Memory B cell (primary cell): ENCODE data around the gene WDR11.

ENCODE experiments used
- ATAC-seq: fragments of 150-1000 bp; cut with Tn5 transposase; 2 replicates; pipeline ENCODE4 v1.10.0; 2021; ENCODE audit warnings: low read depth, mild to moderate bottlenecking, moderate library complexity
- DNase-seq, 2 donors: peaks; one replicate each; pipeline ENCODE4 v3.0.0; 2022; ENCODE audit warnings: low spot score in 2 of 2
- H3K27ac Mint-ChIP-seq: one replicate; pipeline ENCODE4 v1.8.0; 2022; ENCODE audit warnings: mild to moderate bottlenecking, moderate library complexity, mixed read lengths
- H3K27me3 Mint-ChIP-seq: one replicate; pipeline ENCODE4 v1.8.0; 2022; ENCODE audit warnings: mixed read lengths
- H3K36me3 Mint-ChIP-seq: one replicate; pipeline ENCODE4 v1.8.0; 2022; ENCODE audit warnings: mild to moderate bottlenecking, mixed read lengths
- H3K4me1 Mint-ChIP-seq: one replicate; pipeline ENCODE4 v1.8.0; 2022; ENCODE audit warnings: mixed read lengths
- H3K4me3 Mint-ChIP-seq: one replicate; pipeline ENCODE4 v1.8.0; 2022; ENCODE audit warnings: mild to moderate bottlenecking, moderate library complexity, mixed read lengths
- H3K9me3 Mint-ChIP-seq: one replicate; pipeline ENCODE4 v1.8.0; 2022; ENCODE audit warnings: mixed read lengths

WDR11 gene, protein sequence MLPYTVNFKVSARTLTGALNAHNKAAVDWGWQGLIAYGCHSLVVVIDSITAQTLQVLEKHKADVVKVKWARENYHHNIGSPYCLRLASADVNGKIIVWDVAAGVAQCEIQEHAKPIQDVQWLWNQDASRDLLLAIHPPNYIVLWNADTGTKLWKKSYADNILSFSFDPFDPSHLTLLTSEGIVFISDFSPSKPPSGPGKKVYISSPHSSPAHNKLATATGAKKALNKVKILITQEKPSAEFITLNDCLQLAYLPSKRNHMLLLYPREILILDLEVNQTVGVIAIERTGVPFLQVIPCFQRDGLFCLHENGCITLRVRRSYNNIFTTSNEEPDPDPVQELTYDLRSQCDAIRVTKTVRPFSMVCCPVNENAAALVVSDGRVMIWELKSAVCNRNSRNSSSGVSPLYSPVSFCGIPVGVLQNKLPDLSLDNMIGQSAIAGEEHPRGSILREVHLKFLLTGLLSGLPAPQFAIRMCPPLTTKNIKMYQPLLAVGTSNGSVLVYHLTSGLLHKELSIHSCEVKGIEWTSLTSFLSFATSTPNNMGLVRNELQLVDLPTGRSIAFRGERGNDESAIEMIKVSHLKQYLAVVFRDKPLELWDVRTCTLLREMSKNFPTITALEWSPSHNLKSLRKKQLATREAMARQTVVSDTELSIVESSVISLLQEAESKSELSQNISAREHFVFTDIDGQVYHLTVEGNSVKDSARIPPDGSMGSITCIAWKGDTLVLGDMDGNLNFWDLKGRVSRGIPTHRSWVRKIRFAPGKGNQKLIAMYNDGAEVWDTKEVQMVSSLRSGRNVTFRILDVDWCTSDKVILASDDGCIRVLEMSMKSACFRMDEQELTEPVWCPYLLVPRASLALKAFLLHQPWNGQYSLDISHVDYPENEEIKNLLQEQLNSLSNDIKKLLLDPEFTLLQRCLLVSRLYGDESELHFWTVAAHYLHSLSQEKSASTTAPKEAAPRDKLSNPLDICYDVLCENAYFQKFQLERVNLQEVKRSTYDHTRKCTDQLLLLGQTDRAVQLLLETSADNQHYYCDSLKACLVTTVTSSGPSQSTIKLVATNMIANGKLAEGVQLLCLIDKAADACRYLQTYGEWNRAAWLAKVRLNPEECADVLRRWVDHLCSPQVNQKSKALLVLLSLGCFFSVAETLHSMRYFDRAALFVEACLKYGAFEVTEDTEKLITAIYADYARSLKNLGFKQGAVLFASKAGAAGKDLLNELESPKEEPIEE

DNA sequence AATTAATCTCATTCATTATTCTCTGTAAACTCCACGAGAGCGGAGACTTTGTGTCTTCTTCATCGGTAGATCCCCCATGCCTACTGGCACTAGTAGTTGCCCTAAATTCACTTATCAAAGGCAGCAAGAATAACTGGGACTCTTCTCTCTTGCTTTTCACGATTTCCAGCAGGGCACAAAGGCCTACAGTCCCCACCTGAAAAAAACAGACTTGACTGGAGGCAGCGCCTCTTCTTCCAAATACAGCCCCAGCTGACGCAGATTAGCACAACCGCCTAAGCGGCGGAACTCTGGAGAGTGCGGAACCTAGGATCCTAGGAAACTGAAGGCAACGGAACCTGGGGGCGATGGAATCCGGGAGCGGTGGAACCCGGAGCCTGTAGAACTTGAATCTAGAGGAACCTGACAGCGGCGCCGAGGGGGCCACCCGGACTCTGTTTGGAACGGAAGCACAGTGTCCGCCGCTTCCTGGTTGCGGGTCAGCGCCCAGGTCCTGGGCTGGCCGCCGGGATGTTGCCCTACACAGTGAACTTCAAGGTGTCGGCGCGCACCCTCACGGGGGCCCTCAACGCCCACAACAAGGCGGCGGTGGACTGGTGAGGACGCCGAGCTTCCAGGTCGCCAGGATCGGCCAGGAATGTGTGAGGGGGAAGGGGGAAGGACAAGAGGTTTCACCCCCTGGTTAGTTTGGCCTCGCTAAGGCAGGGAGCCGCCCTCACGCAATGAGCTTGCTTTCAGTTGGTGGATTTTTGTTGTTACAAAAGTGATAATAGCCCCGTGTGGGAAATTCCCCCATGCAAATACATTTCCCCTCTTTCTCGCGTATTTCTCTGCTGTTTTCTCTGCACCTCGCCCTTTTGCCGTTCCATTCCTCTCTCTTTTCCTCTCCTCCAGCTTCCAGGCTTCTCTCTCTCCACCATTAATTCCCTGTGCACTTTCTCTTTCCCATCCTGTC lies at the start of gene WDR11:
TSS of gene WDR11 (plus strand) at position 452 of the 955 bp plus-strand sequence. CDS start at position 511, 59 bp downstream.
- ATAC-seq (peak; percentile 94), DNase-seq (peak; percentile 78 to 81)
- peaks cover 1% of the 10 kb centered on the region for H3K9me3 Mint-ChIP-seq
- peak within 1 kb of the TSS; percentile 96 for H3K27ac Mint-ChIP-seq
- H3K4me1 Mint-ChIP-seq: peaks cover 44% of the 10 kb centered on the region
- H3K4me3 Mint-ChIP-seq: peak within 1 kb of the TSS; percentile 94
- peaks cover 18% of the 10 kb centered on the region for H3K36me3 Mint-ChIP-seq
- H3K27me3 Mint-ChIP-seq: no peaks in the 10 kb centered on the region

DNA sequence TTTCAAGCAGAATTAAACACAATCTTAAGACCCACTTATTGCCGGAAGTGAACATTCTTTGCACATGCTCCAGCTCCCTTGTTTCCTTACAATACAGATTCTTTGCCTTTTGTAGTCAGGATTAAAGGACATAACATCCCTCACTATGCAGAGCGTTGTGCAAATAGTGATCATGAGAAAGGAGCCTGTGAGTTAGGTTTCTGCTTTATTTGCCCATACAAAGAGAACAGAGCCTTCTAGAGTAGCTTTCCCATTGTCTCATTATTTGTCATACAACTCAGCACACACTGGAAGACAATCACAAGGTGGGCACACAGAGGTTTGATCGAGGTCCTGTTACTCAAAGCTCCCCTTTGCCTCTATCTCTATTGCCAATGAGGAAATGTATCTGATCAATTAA lies 48.2 kb upstream of the WDR11 start:
- Mint-ChIP-seq H3K36me3 (peaks cover 2% of the 10 kb centered on the region), H3K27ac (no peak overlapping the region), H3K9me3 (no peaks in the 10 kb centered on the region)

DNA sequence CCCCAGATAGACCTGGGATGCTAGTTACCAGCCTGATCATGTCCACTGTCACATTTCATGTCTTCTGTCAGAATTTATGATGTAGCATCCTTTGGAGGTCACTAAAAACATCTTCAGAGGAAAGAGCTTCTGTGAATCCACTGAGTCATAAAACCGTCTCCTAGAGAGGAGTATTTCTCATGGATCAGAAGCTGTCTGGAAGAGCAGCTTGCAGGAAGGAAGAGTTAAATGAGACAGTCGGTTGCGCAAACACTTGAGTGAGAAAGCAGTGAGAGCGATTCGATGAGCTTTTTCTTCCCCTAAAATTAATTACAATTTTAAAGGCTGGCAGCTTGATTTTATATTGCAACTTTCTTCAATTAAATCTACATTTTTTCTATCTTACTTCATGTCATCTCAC lies 47.2 kb upstream of the WDR11 start:
- H3K27ac Mint-ChIP-seq: no peak overlapping the region
- no peak overlapping the region for H3K4me3 Mint-ChIP-seq
- DNase-seq (no peak), ATAC-seq (no peak)
- H3K4me1 Mint-ChIP-seq: no peaks in the 10 kb centered on the region
- peaks cover 2% of the 10 kb centered on the region for H3K27me3 Mint-ChIP-seq
- no peaks in the 10 kb centered on the region for H3K9me3 Mint-ChIP-seq
- peaks cover 2% of the 10 kb centered on the region for H3K36me3 Mint-ChIP-seq

More for the DNA sequence above, 48.2 kb upstream of the WDR11 start:
- Mint-ChIP-seq H3K27me3 (peaks cover 2% of the 10 kb centered on the region), H3K4me1 (no peaks in the 10 kb centered on the region), H3K4me3 (no peak overlapping the region)
- ATAC-seq (no peak), DNase-seq (no peak)

DNA sequence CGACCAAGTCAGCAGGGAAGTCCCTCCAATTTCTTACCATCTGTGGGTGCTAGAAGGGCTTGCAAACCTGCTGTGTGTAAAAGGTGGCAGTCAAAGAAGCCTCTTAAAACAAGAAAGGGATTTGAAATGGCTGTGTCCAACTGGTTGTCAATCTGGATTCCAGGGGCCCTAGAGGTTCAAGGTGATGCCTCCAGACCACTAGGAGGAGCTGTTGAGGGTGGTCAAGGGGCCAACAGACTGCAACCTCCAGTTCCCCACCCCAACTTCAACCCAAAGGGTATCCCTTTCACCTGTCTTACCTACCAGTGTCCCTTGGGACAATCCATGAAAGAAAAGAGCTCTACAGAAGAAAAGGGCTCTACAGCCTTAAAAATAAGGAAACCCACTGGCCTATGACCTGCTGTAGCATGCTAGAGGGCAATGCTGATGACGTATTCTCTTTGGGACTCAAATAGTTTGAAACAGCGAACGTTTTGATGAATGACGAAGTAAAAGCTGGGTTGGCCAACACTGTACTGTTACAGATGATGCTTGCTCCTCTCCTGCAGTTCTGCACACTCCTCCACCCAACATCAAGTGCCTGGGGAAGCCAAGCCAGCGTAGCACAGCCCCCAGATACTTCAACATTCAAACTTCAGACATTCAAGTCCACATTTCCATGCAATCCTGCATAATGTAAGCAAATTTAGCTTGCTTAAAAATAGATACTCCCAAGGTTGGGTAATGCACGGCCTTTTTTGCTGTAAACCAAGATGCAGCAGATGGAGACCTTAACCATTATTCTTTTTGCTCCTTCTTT lies 45.9 kb upstream of the WDR11 start:
- Mint-ChIP-seq H3K36me3 (peaks cover 2% of the 10 kb centered on the region), H3K27me3 (peaks cover 2% of the 10 kb centered on the region), H3K4me1 (no peaks in the 10 kb centered on the region), H3K27ac (no peak overlapping the region), H3K4me3 (no peak overlapping the region), H3K9me3 (no peaks in the 10 kb centered on the region)
- ATAC-seq (no peak), DNase-seq (no peak)

DNA sequence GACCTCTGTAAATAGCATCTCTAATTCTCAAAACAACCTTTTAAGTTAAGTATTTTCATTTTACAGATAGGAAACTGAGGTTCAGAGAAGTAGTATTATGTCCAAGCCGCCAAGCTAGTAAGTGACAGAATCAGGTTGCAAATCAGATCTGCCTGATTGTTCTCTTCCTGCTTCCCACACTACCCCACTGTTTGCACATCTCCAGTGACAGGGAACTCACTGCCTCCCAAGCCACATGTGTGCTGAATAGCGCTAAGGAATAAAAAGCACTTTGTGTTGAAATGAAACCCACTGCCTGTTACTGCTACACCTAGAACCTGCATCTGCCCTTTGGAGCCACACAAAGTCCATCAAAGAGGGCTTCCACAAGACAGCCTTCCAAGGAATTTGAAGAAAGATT lies 45.1 kb upstream of the WDR11 start:
- no peak overlapping the region for H3K4me3 Mint-ChIP-seq
- no peaks in the 10 kb centered on the region for H3K9me3 Mint-ChIP-seq
- DNase-seq (no peak), ATAC-seq (no peak)
- peaks cover 2% of the 10 kb centered on the region for H3K27me3 Mint-ChIP-seq
- H3K36me3 Mint-ChIP-seq: peaks cover 2% of the 10 kb centered on the region
- H3K27ac Mint-ChIP-seq: no peak overlapping the region
- no peaks in the 10 kb centered on the region for H3K4me1 Mint-ChIP-seq

DNA sequence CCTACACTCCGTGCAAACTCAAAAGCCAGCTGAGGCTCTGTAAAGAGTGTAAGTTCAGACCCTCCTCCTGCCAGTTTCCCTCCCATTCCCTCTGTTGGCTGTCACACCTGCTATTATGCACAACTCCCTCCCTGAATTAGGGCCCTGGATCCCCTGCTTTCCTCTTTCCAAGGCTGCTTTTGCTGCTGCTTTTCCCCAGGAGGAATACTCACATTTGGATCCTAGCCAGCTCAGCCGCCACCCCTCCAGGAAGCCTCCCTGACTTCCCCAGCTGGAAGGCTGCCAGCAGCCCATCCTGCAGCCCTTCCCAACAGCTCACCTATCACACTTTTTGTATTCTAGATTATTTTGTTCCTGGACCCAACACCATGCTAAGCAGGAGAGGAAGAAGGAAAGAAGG lies 40.9 kb upstream of the WDR11 start:
- H3K9me3 Mint-ChIP-seq: no peaks in the 10 kb centered on the region
- DNase-seq: no peak
- H3K27me3 Mint-ChIP-seq: peaks cover 3% of the 10 kb centered on the region

DNA sequence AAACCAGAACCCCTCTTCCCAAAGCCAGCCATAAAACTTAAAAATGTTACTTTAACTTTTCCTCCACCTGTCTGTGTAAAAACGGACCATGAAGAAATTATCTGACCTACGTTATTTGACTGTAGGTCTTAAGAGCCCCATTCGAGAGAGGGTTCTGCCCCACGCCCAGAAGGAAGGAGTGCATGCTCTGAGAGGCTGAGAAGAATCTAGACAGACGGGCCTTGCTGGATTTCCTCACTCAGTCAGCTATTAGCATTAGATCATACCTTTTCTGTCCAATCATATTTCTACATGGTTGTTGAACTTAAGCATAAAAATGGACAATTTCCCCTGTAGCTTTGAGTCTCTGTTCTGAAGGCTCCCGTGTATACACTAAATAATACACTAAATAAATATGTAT lies 38.1 kb upstream of the WDR11 start:
- Mint-ChIP-seq H3K4me1 (no peaks in the 10 kb centered on the region), H3K4me3 (no peak overlapping the region), H3K9me3 (peaks cover 5% of the 10 kb centered on the region), H3K36me3 (peaks cover 6% of the 10 kb centered on the region), H3K27me3 (peaks cover 6% of the 10 kb centered on the region), H3K27ac (no peak overlapping the region)
- ATAC-seq (no peak), DNase-seq (no peak)

More for the DNA sequence above, 40.9 kb upstream of the WDR11 start:
- Mint-ChIP-seq H3K4me1 (no peaks in the 10 kb centered on the region), H3K4me3 (no peak overlapping the region), H3K36me3 (peaks cover 2% of the 10 kb centered on the region), H3K27ac (no peak overlapping the region)
- ATAC-seq: no peak

DNA sequence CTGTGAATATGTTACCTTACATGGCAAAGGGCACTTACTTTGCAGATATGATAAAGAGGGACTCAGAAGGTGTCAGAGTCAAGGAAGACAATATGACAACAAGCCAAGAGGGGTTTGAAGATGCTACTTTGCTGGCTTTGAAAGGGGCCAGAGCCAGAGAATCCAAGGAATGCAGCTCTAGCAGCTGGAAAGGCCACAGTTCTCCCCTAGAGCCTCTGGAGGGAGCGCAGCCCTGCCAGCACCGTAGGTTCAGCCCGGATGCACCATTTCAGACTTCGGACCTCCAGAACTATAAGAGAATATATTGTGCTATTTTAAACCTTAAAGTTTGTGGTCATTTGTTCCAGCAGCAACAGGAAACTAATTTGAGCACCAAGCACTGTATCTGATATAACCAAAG lies 32.9 kb upstream of the WDR11 start:
- Mint-ChIP-seq H3K27ac (no peak overlapping the region), H3K4me1 (no peaks in the 10 kb centered on the region), H3K9me3 (peaks cover 5% of the 10 kb centered on the region), H3K4me3 (no peak overlapping the region), H3K36me3 (peaks cover 13% of the 10 kb centered on the region), H3K27me3 (peaks cover 11% of the 10 kb centered on the region)
- DNase-seq: no peak
- no peak for ATAC-seq

DNA sequence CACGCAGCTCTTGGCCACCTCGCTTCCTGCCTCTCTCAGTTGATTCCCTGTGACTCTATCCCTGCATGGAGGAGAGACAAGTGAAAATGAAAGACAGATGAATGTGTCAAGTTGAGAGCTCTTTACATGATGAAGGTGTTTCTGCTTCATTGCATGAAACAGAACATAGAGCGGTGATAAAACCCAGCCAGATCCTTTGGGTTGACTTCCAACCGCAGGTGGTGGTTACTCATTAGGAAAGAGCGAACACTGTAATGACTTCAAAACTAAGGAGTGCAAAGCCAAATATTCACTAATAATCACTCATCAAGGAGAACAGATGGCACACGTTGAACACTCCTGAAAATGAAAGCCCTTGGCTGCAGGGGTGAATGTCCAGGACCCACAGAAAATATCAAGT lies 31.8 kb upstream of the WDR11 start:
- Mint-ChIP-seq H3K27me3 (peaks cover 11% of the 10 kb centered on the region), H3K36me3 (peaks cover 15% of the 10 kb centered on the region), H3K4me3 (no peak overlapping the region), H3K9me3 (peaks cover 5% of the 10 kb centered on the region), H3K4me1 (no peaks in the 10 kb centered on the region), H3K27ac (no peak overlapping the region)
- ATAC-seq: no peak
- no peak for DNase-seq

DNA sequence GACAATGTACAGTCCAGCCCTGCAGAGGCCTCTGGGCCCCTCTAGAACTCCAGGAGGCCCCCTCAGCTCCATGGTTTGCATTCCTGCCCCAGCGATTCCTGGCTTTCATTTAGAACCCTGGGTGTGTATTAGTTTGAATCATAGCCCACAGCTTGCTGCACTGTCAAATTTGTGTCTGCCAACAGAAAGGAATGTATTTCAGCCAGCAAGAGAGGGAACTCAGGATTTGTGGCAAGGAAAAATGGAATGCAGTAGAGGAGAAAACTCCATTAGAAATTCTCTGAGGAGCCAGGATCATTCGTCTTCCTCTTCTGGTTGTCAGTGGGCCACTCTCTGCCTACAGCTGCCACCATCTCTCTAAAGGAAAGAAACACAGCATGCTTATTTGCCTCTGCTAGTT lies 27.9 kb upstream of the WDR11 start:
- Mint-ChIP-seq H3K4me3 (no peak overlapping the region), H3K36me3 (peaks cover 8% of the 10 kb centered on the region)

DNA sequence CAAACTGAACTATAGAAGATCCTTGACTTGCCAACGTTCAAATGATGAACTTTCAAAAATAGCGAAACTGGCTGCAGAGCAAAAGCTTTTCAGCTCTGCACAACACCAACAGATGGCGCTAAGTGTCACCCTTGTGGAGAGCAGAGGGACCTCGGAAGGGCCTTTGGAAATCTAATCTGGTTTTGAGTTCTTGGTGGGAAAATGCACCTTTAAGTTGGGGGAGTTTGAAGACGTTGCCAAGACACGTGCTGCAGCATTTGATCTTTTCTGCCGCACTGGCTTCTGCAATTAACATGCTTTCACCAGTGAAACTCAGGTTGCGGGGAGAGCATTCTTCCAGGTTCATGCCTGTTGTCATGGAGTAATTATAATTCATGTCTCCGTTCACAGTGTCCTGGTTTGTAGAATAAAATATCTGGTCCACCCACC lies 26.3 kb upstream of the WDR11 start:
- Mint-ChIP-seq H3K36me3 (peaks cover 8% of the 10 kb centered on the region), H3K9me3 (no peaks in the 10 kb centered on the region), H3K4me3 (no peak overlapping the region), H3K27me3 (peaks cover 3% of the 10 kb centered on the region), H3K27ac (no peak overlapping the region), H3K4me1 (peaks cover 27% of the 10 kb centered on the region)
- ATAC-seq: no peak
- DNase-seq: no peak

More for the DNA sequence above, 27.9 kb upstream of the WDR11 start:
- Mint-ChIP-seq H3K9me3 (no peaks in the 10 kb centered on the region), H3K4me1 (peaks cover 26% of the 10 kb centered on the region), H3K27me3 (peaks cover 7% of the 10 kb centered on the region), H3K27ac (no peak overlapping the region)
- no peak for ATAC-seq
- DNase-seq: no peak
